Vagina (tissue), 2 donors: Measurements from ENCODE around the gene PPP4R3C. TPM values are rescaled to one million over a fixed set of nuclear protein-coding genes. Genes with fewer than 3 reads are reported as not detected.
"Not testable (repeated sequence)": the region's sequence is repeated elsewhere in the genome, so short reads cannot be mapped to it uniquely, and the experiment has no call there.

ENCODE experiments used
- DNase-seq, 2 donors: peaks; one replicate each; pipeline ENCODE4 v3.0.0-alpha.2; 2017; ENCODE audit errors: extremely low spot score in 2 of 2
- H3K27ac ChIP-seq: fragments of 200-600 bp; sonication (generic); one replicate; pipeline ENCODE4 v1.5.1; 2019
- H3K27me3 ChIP-seq: fragments of 200-600 bp; sonication (generic); one replicate; pipeline ENCODE4 v1.5.1; 2019
- H3K36me3 ChIP-seq, 2 donors: fragments of 200-600 bp; sonication (generic); one replicate each; pipeline ENCODE4 v1.5.1; 2017 to 2019
- H3K4me1 ChIP-seq: fragments of 200-600 bp; sonication (generic); one replicate; pipeline ENCODE4 v1.5.1; 2019
- H3K4me3 ChIP-seq, 2 donors: fragments of 200-600 bp; sonication (generic); 1 replicate in 1 of 2; 2 replicates in 1 of 2; pipeline ENCODE4 v1.5.1; 2016 to 2019
- H3K9me3 ChIP-seq: fragments of 200-600 bp; sonication (generic); one replicate; pipeline ENCODE4 v1.5.1; 2019
- POLR2A ChIP-seq, 2 donors: fragments of 450-650 bp; IDR thresholded peaks; one replicate each; pipeline ENCODE4 v1.6.1; 2017; ENCODE audit warnings: antibody characterized with exemption in 2 of 2, mild to moderate bottlenecking in 2 of 2, moderate library complexity in 2 of 2
- POLR2AphosphoS5 ChIP-seq, 2 donors: sonication (generic); formaldehyde crosslinking; IDR thresholded peaks; one replicate each; pipeline ENCODE4 v1.9.0; 2017; ENCODE audit warnings: antibody characterized with exemption in 2 of 2, mild to moderate bottlenecking in 2 of 2, low read depth in 1 of 2; ENCODE audit not compliant: insufficient read depth in 1 of 2
- intact Hi-C: fragments of 100-400 bp; cut with DNase I; formaldehyde crosslinking; loops from one replicate; pipeline ENCODE4 v1.15.1; 2023
- total RNA-seq: library from RNA; depleted of rRNA; stranded (reverse); fragments of >200 nt; gene quantifications from one replicate; pipeline ENCODE4 v1.2.3, GENCODE V29; 2016
- TF ChIP-seq, protein P1 (sequence below), 3 experiments: fragments of 450-650 bp in 2 of 3; fragments of 200-600 bp in 1 of 3; sonication (generic) in 1 of 3; IDR thresholded peaks; one replicate each; pipeline ENCODE4 v1.5.1; 2017 to 2019; ENCODE audit warnings: antibody characterized with exemption in 3 of 3, mild to moderate bottlenecking in 2 of 3, moderate library complexity in 2 of 3

Gene PPP4R3C
- total RNA-seq: not detected

DNA sequence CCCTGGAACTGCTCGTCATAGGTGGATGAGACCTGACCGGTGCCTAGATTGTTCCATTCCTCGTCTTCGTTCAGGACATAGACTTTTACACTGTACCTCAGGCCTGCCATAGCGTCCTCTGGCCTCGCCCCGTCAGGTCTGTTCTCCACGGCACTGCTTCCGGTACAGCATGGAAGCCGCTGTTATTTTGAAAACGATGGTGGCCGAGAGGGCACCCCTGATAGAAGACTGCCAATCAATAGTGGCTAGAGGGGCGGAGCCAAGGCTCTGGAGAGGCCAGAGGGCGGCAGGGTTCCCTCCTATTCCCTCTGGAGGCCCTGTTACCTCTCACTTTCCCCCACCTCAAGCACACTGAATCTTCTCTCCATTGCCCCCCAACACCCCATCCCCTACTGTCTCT lies at the start of gene PPP4R3C:
Gene PPP4R3C, minus strand, starts transcription at position 155 of the 400 bp plus-strand sequence. Its CDS starts 45 bp downstream, at position 110.
- Histone ChIP-seq H3K27ac (no peak within 1 kb of the TSS), H3K36me3 (no peaks in the 10 kb centered on the region), H3K27me3 (no peaks in the 10 kb centered on the region), H3K9me3 (no peaks in the 10 kb centered on the region), H3K4me3 (no peak within 1 kb of the TSS), H3K4me1 (no peaks in the 10 kb centered on the region)
- TF ChIP-seq, protein P1, sequence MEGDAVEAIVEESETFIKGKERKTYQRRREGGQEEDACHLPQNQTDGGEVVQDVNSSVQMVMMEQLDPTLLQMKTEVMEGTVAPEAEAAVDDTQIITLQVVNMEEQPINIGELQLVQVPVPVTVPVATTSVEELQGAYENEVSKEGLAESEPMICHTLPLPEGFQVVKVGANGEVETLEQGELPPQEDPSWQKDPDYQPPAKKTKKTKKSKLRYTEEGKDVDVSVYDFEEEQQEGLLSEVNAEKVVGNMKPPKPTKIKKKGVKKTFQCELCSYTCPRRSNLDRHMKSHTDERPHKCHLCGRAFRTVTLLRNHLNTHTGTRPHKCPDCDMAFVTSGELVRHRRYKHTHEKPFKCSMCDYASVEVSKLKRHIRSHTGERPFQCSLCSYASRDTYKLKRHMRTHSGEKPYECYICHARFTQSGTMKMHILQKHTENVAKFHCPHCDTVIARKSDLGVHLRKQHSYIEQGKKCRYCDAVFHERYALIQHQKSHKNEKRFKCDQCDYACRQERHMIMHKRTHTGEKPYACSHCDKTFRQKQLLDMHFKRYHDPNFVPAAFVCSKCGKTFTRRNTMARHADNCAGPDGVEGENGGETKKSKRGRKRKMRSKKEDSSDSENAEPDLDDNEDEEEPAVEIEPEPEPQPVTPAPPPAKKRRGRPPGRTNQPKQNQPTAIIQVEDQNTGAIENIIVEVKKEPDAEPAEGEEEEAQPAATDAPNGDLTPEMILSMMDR (IDR thresholded peaks at IDR 0.05): no peak
- no peak for TF ChIP-seq POLR2A (IDR thresholded peaks at IDR 0.05)
- no peak for TF ChIP-seq POLR2AphosphoS5 (IDR thresholded peaks at IDR 0.05; ENCODE audit: insufficient read depth in 1 of 2, low read depth in 1 of 2)
- DNase-seq: no peak
- intact Hi-C loops: no loop called here

DNA sequence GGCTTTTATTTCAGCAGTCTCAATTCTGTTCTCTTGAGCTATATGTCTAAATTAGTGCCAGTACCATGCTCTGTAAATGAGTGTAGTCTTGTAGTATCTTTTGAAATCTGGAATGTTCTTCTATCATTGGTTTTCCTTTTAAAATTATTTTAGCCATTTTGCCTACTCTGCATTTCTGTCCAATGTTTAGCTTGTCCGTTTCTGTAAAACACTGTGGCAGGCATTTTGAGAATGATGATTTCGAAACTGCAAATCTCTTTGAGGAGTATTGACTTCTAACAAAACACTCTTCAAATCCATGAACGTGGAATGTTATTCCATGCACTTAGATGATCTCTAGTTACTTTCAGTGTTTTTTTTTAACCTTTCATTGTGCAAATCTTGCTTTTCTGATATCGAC lies 28.3 kb upstream of the PPP4R3C start:
- TF ChIP-seq POLR2A (IDR thresholded peaks at IDR 0.05) (no peak), POLR2AphosphoS5 (IDR thresholded peaks at IDR 0.05; ENCODE audit: insufficient read depth in 1 of 2, low read depth in 1 of 2) (no peak)
- TF ChIP-seq, protein P1 (IDR thresholded peaks at IDR 0.05): no peak
- no peak for DNase-seq
- Histone ChIP-seq H3K4me1 (no peaks in the 10 kb centered on the region), H3K9me3 (no peaks in the 10 kb centered on the region), H3K27ac (no peak overlapping the region), H3K4me3 (no peak overlapping the region), H3K36me3 (no peaks in the 10 kb centered on the region), H3K27me3 (no peaks in the 10 kb centered on the region)
- intact Hi-C loops: no loop called here

DNA sequence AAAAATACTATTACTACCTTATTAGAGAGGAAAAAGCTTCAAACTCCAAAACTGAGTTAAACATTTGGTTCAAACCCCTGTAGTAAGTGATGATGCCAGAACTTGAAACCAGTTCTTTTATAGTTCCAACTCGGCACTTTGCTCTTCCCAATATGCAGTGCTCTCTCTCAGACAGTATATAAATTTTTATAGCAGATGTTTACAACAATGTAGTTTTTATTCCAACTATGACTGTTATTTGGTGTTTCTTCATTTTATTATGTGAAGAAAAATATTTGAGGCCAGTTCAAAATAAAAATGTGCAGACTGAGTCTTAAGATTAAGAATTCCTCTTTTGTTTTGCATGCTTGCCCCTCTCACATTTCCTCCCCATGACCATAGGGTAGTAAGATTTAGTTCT lies 2.9 kb upstream of the PPP4R3C start:
- H3K36me3 ChIP-seq: no peaks in the 10 kb centered on the region
- DNase-seq: no peak
- TF ChIP-seq, protein P1 (IDR thresholded peaks at IDR 0.05): no peak
- TF ChIP-seq POLR2A (IDR thresholded peaks at IDR 0.05): no peak
- TF ChIP-seq POLR2AphosphoS5 (IDR thresholded peaks at IDR 0.05; ENCODE audit: insufficient read depth in 1 of 2, low read depth in 1 of 2): no peak
- no peak overlapping the region for H3K27ac ChIP-seq
- no peaks in the 10 kb centered on the region for H3K27me3 ChIP-seq
- no peak overlapping the region for H3K4me3 ChIP-seq
- intact Hi-C loops: no loop called here
- no peaks in the 10 kb centered on the region for H3K4me1 ChIP-seq
- H3K9me3 ChIP-seq: no peaks in the 10 kb centered on the region

DNA sequence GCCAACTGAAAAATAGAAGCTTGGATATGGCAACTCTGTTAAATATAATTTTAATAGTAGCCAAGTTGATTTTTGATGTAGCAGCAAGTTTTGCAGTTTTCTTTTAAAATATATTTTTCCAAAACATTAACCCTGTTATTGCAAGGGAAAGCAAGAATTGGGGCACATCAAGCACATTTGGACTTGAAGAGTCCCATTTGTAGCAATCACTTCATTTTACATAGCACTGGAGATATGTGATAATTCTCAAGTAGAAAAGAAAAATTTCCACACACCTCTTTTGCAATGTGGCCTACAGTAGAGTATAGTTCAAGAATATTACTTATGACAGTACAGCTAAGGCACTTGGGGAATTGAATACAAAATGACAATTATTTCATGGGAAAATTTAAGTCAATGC lies 1.9 kb upstream of the PPP4R3C start:
- Histone ChIP-seq H3K4me1 (no peaks in the 10 kb centered on the region), H3K36me3 (no peaks in the 10 kb centered on the region), H3K27me3 (no peaks in the 10 kb centered on the region), H3K4me3 (no peak overlapping the region), H3K27ac (no peak overlapping the region), H3K9me3 (no peaks in the 10 kb centered on the region)
- intact Hi-C loops: no loop called here
- TF ChIP-seq POLR2AphosphoS5 (IDR thresholded peaks at IDR 0.05; ENCODE audit: insufficient read depth in 1 of 2, low read depth in 1 of 2) (no peak), POLR2A (IDR thresholded peaks at IDR 0.05) (no peak)
- TF ChIP-seq, protein P1 (IDR thresholded peaks at IDR 0.05): no peak
- DNase-seq: no peak

DNA sequence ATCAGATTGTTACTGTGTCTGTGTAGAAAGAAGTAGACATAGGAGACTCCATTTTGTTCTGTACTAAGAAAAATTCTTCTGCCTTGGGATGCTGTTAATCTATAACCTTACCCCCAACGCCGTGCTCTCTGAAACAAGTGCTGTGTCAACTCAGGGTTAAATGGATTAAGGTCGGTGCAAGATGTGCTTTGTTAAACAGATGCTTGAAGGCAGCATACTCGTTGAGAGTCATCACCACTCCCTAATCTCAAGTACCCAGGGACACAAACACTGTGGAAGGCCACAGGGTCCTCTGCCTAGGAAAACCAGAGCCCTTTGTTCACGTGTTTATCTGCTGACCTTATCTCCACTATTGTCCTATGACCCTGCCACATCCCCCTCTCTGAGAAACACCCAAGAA lies 4.0 kb downstream of the PPP4R3C start:
- H3K27ac ChIP-seq, H3K4me1 ChIP-seq, DNase-seq, H3K4me3 ChIP-seq, intact Hi-C loops, H3K9me3 ChIP-seq, H3K36me3 ChIP-seq, H3K27me3 ChIP-seq: not testable (repeated sequence)

DNA sequence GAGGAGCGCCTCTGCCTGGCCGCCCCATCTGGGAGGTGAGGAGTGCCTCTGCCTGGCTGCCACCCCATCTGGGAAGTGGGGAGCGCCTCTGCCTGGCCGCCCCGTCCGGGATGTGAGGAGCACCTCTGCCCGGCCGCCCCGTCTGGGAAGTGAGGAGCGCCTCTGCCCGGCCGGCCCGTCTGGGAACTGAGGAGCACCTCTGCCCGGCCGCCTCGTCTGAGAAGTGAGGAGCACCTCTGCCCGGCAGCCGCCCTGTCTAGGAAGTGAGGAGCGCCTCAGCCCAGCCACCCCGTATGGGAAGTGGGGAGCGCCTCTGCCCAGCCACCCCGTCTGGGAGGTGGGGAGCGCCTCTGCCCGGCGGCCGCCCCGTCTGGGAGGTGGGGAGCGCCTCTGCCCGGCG lies 4.6 kb downstream of the PPP4R3C start:
- H3K27me3 ChIP-seq, H3K27ac ChIP-seq, H3K9me3 ChIP-seq, DNase-seq, H3K4me1 ChIP-seq, H3K4me3 ChIP-seq, intact Hi-C loops, H3K36me3 ChIP-seq: not testable (repeated sequence)
